ENCODE data around the gene SLIT3.

The SLIT3 gene

GRCh38 chr5:168881427-168882149 lies 419.4 kb downstream of the SLIT3 start:
- no peak for DNase-seq

GRCh38 chr5:168879929-168880328 lies 421.0 kb downstream of the SLIT3 start:
- DNase-seq: no peak

- no peak for DNase-seq
Measured at GRCh38 chr5:168879331-168879730, 421.6 kb downstream of the SLIT3 start.

GRCh38 chr5:168878135-168878745 lies 422.7 kb downstream of the SLIT3 start:
- DNase-seq: no peak

GRCh38 chr5:168877132-168877892 lies 423.6 kb downstream of the SLIT3 start:
- DNase-seq: no peak

GRCh38 chr5:168876419-168876818 lies 424.5 kb downstream of the SLIT3 start:
- DNase-seq: no peak

- DNase-seq: no peak
Measured at GRCh38 chr5:168875832-168876231, 425.1 kb downstream of the SLIT3 start.

DNA sequence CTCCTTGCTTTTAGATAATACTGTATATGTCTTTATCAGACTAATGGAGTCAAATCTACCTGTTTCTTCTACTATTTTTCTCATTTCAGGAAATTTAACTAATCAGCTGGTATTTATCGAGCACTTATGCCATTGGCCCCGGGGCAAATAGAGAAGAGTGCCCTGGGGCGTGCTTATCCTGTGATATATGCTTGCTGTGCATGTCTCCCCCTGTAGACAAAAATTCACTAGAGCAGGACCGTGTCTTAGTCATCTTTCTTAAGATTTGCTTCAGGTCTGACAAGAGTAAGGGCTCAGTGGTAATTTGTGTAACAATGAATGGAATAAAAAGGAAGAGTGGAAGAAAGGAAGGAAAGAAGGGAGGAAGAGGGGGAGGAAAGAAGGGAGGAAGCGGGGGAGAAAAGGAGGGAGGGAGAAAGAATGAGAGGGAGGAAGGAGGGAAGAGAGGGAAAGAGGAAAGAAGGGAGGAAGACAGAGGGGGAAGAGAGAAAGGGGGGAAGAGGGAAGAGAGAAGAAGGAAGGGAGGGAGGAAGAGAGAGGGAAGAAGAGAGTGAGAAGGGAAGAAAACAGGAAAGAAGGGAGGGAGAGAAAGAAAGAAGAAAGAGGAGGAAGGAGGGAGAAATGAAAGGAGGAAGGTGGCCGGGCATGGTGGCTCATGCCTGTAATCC lies 426.1 kb downstream of the SLIT3 start:
- DNase-seq: no peak

GRCh38 chr5:168872246-168872645 lies 428.7 kb downstream of the SLIT3 start:
- DNase-seq: no peak

DNA sequence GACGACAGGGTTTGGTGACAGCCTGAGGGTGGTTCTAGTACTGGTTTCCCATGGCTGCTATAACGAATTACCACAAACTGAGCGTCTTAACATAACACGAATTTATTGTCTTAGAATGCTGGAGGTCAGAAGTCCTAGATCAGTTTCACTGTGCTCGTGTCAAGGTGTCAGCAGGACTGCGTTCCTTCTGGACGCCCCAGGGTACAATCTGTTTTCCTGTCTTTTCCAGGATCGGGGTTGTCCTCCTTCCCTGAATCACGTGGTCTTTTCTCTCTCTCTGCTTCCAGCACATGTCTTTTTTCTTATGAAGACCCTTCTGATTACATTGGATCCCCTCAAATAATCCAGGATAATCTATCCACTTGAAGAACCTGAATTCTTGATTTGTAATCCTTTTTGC lies 430.0 kb downstream of the SLIT3 start:
- DNase-seq: no peak

DNA sequence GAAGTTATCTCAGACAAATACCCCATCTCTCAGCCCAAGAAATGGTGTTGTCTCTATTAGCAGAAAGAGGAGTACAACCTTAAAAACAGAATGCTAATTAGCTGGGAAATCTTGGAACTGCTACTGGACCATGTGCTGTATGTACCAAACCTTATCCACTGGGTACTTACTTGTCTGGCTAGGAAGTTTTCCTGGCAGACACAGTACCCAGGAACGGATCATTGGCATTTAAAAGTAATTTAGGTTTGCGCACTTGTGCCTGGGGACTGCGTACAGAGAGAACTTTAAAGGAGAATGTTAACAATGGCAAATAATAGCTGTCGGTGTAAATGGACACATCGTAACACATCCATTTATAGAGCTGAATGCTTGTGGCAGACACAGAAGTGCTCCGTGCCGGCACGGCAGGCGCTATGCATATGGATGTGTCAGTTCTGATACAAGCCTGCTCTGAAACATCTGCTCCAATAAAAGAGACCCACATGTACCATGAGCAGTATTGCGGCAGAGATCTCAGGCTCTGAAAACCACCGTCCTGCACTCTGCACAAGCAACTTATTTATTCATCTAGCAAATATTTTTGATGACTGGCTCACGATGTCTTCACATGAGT lies 431.2 kb downstream of the SLIT3 start:
- no peak for DNase-seq

GRCh38 chr5:168867241-168867640 lies 433.7 kb downstream of the SLIT3 start:
- no peak for DNase-seq

DNA sequence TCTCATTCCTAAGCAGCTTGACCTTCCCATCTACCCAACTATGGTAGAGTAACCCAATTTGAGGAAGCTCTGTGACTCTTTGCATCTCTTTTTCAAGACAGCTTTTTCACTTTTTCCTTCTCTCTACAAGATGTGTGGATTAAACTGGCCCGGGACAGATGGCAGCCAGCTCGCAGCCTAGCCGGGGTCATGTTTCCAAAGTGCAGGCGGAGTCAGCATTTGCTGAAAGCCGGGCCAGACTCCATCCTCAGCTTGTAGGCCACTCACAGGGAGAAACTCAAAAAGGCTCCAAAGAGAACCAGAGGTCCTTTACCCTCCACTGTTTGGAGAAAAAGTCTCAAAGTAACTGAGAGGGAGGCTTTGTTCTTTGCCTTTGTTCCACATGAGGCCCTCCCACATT lies 435.0 kb downstream of the SLIT3 start:
- DNase-seq: no peak

- DNase-seq: no peak
Measured at GRCh38 chr5:168863021-168863420, 437.9 kb downstream of the SLIT3 start.

DNA sequence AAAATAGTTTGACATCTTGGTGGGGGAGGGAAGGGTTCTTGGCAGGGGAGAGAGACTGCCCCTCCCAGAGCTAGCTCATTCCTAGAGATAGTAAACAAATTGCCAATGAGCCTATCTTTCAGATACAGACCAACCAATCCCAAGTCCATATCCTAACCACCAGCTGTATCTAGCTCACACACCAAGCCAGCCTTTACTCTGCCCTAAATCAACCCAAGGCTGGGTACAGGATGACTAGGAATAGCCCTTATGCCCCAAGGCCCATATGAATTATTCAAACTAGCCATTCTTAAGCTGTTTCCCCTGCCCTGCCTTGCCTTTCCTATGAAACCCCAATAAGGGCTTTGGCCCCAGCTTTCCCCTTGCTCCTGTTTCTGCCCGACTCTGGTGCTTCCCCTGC lies 440.4 kb downstream of the SLIT3 start:
- no peak for DNase-seq

GRCh38 chr5:168860081-168860480 lies 440.9 kb downstream of the SLIT3 start:
- no peak for DNase-seq

DNA sequence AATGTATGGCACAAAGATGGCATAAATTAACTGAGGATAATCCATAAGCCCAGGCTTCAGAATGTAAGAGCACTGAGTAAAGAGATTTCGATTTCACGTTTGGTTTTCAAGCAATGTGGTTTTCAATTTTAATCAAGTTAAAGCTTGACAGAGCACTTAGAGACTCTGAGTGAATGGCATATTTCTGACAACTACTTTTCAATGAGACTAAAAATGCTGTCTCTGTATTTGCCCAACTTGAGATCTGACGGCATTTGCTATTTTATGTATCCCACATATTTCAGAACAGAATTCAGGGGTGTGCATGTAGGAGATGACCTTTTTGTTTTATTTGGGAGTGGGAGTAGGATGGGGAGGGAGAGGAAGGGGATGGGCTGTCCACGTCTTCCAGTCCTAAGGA lies 441.5 kb downstream of the SLIT3 start:
- no peak for DNase-seq

DNA sequence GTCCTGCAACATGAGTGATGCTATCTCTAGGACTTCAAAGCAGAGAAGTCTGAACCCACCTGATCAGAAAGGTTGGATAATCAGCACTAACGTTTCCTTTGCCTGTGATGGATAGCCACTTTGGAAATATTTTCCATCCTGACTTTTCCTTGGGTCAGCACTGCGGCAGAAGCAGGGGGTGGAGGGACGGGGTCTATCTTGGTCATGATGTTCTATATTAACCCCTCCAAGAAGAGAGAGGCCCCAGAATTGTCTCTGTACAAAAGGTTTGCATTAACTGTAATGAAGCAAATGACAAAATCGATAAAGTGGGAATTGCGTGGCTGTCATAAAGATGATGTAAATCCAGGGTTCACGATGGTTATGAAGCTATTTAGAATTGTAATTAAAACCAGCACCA lies 441.9 kb downstream of the SLIT3 start:
- no peak for DNase-seq

- DNase-seq: no peak
Measured at GRCh38 chr5:168858371-168858770, 442.6 kb downstream of the SLIT3 start.

DNA sequence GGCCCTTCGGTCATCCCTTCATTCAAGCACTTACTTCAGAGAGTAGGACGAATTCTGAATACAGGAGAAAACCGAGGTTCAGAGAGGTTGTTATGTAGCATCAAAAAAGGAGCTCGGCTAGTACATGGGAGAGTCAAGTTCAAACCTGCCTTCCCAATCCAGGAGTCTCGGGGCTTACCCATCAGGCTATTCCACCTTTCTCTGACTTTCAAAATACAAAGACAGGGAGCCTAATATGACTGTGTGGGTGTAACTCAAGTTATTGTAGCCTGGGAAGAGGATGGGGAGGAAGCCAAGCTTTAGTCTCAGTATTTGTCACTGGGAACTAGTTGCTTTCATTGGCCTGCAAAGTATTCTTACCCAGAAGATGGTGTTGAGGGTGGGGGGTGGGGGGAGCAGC lies 447.0 kb downstream of the SLIT3 start:
- DNase-seq: no peak

GRCh38 chr5:168852329-168852728 lies 448.6 kb downstream of the SLIT3 start:
- no peak for DNase-seq

DNA sequence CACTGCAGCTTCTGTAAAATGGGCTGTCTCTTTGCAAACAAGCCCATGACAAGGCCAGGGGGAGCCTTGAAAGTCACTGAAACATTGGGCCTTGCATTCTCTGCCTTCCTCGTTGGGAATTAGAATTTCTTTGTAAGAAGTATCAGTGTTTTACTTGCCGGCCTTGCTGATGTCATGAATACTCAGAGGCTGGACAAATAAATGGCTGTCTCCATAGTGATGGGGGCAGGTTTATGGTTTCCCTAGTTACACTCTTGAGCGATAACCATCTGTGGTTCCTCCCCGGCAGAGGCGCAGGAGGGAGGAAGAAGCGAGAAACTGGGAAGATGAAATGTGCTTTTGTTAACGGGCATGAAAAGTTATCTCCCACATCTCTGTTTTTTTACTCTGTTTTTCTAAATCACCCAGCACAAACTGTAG lies 449.0 kb downstream of the SLIT3 start:
- no peak for DNase-seq

GRCh38 chr5:168850683-168851082 lies 450.3 kb downstream of the SLIT3 start:
- no peak for DNase-seq

Measured in Kasumi-1 (cell line).